ENCODE data around the gene LRG1.

- TF ChIP-seq CTCF (optimal IDR thresholded peaks at IDR 0.05 in 1 of 3, IDR thresholded peaks at IDR 0.05 in 1 of 3, conservative IDR thresholded peaks at IDR 0.05 in 1 of 3; ENCODE audit: extremely low read depth in 1 of 3, insufficient read depth in 2 of 3, low read length in 3 of 3) (no peak), EZH2 (IDR thresholded peaks at IDR 0.05; ENCODE audit: low read length) (no peak)
Observed at GRCh38 chr19:4531562-4532165, 8.2 kb downstream of the LRG1 start.
